WERI-Rb-1 (cell line): ENCODE data around the gene VSIG10L2.

Experiments used
- DNase-seq: peaks from one replicate; pipeline ENCODE4 v3.0.0-alpha.2; 2020
- H3K27ac ChIP-seq: fragments of 250-450 bp; sonication (Bioruptor Pico); 2 replicates; pipeline ENCODE4 v1.5.1; 2020; ENCODE audit warnings: mild to moderate bottlenecking, moderate library complexity
- H3K27me3 ChIP-seq: fragments of 250-450 bp; sonication (Bioruptor Pico); 2 replicates; pipeline ENCODE4 v1.5.1; 2021; ENCODE audit warnings: mild to moderate bottlenecking, low read depth, moderate library complexity; ENCODE audit not compliant: insufficient read depth, severe bottlenecking
- H3K36me3 ChIP-seq: fragments of 250-450 bp; sonication (Bioruptor Pico); 2 replicates; pipeline ENCODE4 v1.5.1; 2020; ENCODE audit warnings: mild to moderate bottlenecking, moderate library complexity
- H3K4me3 ChIP-seq: 2 replicates; pipeline ENCODE4 v1.5.1; 2011; ENCODE audit warnings: low read depth, mild to moderate bottlenecking, control low read depth, low read length
- H3K9me3 ChIP-seq: fragments of 250-450 bp; sonication (Bioruptor Pico); 2 replicates; pipeline ENCODE4 v1.5.1; 2021; ENCODE audit warnings: mild to moderate bottlenecking, moderate library complexity; ENCODE audit not compliant: severe bottlenecking
- CTCF ChIP-seq: IDR thresholded peaks from 2 replicates; pipeline ENCODE4 v1.5.1; 2011; ENCODE audit warnings: low read depth, mild to moderate bottlenecking, control low read depth, inconsistent platforms, low read length

VSIG10L2 gene

DNA sequence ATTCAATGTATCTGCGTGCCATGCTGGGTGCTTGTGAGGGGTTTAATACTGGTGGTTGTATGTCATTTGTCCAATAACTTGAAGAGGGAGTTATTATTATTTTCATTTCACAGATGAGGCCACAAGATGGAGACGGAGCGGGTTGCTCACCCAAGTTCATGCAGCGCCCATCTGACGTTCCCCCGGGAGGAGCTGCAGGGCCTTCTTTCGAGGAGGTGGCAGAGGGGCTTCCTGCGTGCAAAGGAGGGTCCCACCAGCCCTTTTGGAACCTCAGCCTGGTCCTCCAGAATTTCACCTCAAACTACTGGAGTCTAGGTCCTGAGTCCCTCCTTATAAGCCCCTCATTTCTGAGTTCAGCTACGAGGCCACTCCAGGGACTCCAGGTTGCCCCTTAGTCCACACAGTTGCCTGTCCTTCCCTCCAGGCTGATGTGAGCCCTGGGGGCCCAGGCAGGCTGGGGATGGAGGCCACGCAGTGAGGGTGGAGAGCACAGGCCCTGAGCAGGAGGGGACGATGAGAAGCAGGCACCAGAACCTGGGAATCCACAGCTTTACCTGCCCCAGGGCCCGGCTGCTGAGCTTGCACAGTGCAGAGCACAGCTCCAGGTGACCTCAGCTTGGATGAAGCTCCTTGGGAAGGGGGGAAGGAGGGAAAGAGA lies 2.9 kb upstream of the VSIG10L2 start:
- Histone ChIP-seq H3K4me3 (no peak overlapping the region), H3K27ac (no peak overlapping the region), H3K36me3 (no peaks in the 10 kb centered on the region), H3K27me3 (no peaks in the 10 kb centered on the region), H3K9me3 (no peaks in the 10 kb centered on the region)
- no peak for TF ChIP-seq CTCF
- no peak for DNase-seq

- no peaks in the 10 kb centered on the region for H3K36me3 ChIP-seq
- no peak for DNase-seq
- H3K4me3 ChIP-seq, result no peak overlapping the region
- no peak overlapping the region for H3K27ac ChIP-seq
- H3K9me3 ChIP-seq, result no peaks in the 10 kb centered on the region
- H3K27me3 ChIP-seq, result no peaks in the 10 kb centered on the region
- TF ChIP-seq CTCF, result no peak
Measured at GRCh38 chr11:125943661-125944349, 2.0 kb upstream of the VSIG10L2 start.

- no peak overlapping the region for H3K4me3 ChIP-seq
- DNase-seq, result no peak
- no peaks in the 10 kb centered on the region for H3K27me3 ChIP-seq
- H3K36me3 ChIP-seq, result no peaks in the 10 kb centered on the region
- no peak overlapping the region for H3K27ac ChIP-seq
- TF ChIP-seq CTCF, result no peak
- H3K9me3 ChIP-seq, result no peaks in the 10 kb centered on the region
Measured at GRCh38 chr11:125944350-125945010, 1.4 kb upstream of the VSIG10L2 start.

DNA sequence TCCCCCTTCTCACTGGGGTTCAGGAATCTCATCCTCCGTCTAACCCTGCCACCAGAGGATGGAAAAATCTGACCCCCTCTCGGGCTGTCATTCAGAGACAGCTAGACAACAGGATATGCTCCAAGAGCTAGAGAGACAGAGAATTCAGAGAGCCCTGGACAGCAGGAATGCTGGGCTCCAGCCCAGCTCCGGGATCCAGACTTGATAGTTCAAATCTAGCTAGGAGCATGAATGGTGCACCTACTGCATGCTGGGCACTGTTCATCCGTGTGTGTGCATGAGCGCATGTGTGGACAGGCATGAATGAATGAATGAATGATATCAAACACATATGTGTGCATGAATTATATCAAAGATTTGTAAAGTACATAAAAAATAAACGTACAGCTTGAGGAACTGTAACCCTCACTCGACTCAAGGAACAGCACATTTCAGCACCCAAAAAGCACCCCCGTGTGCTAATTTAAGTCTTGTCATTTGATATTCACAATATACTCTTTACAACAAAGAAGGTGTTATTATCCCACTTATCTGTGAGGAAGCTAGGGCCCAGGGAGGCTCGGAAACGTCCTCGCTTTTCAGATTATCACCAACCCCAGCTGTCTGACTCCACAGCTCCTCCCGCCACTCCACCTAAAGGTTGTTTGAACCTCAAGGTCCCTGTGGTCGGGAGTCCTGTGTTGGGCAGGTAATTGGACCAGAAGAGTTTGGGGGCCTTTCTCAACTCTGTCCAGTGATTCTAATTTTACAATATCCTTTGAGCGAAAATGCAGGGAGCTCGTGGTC lies 640 bp upstream of the VSIG10L2 start:
- DNase-seq, result no peak
- Histone ChIP-seq H3K27me3 (no peaks in the 10 kb centered on the region), H3K9me3 (no peaks in the 10 kb centered on the region), H3K4me3 (no peak overlapping the region), H3K36me3 (no peaks in the 10 kb centered on the region), H3K27ac (no peak overlapping the region)
- no peak for TF ChIP-seq CTCF

- Histone ChIP-seq H3K27me3 (no peaks in the 10 kb centered on the region), H3K27ac (no peak overlapping the region), H3K4me3 (no peak overlapping the region), H3K36me3 (no peaks in the 10 kb centered on the region), H3K9me3 (no peaks in the 10 kb centered on the region)
- no peak for TF ChIP-seq CTCF
- no peak for DNase-seq
Measured at GRCh38 chr11:125946712-125947418, 1.0 kb downstream of the VSIG10L2 start.
